Natural killer cell treated with Interleukin-12 subunit alpha and Interleukin-12 subunit beta and Interleukin-15 and Interleukin-18, amount 100 ng/mL, for 72 hours (primary cell): ENCODE results near the gene ACOT11. TPM values are rescaled to one million over a fixed set of nuclear protein-coding genes. Genes with fewer than 3 reads are reported as not detected.

Experiments used
- ATAC-seq, 2 donors: fragments of 150-1000 bp; cut with Tn5 transposase in 1 of 2; sonication (Bioruptor Pico), chemical (Tn5 transposase) in 1 of 2; 2 replicates each; pipeline ENCODE4 v1.10.0; 2021
- DNase-seq: peaks from one replicate; pipeline ENCODE4 v3.0.0; 2022; ENCODE audit warnings: low spot score
- H3K27ac Mint-ChIP-seq, 2 donors: 1 replicate in 1 of 2; 2 replicates in 1 of 2; pipeline ENCODE4 v1.8.0; 2022; ENCODE audit warnings: mixed read lengths in 2 of 2, mild to moderate bottlenecking in 1 of 2, moderate library complexity in 1 of 2
- H3K27me3 Mint-ChIP-seq, 2 donors: 1 replicate in 1 of 2; 2 replicates in 1 of 2; pipeline ENCODE4 v1.8.0; 2022; ENCODE audit warnings: mixed read lengths in 2 of 2
- H3K36me3 Mint-ChIP-seq: one replicate; pipeline ENCODE4 v1.8.0; 2022; ENCODE audit warnings: mixed read lengths
- H3K4me1 Mint-ChIP-seq, 2 donors: 1 replicate in 1 of 2; 2 replicates in 1 of 2; pipeline ENCODE4 v1.8.0; 2022; ENCODE audit warnings: low read depth in 2 of 2, mixed read lengths in 2 of 2, mild to moderate bottlenecking in 1 of 2
- H3K4me3 Mint-ChIP-seq: one replicate; pipeline ENCODE4 v1.8.0; 2022; ENCODE audit warnings: mixed read lengths
- H3K9me3 Mint-ChIP-seq: 2 replicates; pipeline ENCODE4 v1.8.0; 2022; ENCODE audit warnings: mixed read lengths
- total RNA-seq, 2 donors: library from RNA; stranded (reverse); gene quantifications; one replicate each; pipeline ENCODE4 v1.2.3, GENCODE V29; 2022

The ACOT11 gene
- total RNA-seq, 2 donors from 2014 or later = 0.33 to 0.52 TPM

- Mint-ChIP-seq H3K27ac (no peak overlapping the region), H3K36me3 (no peaks in the 10 kb centered on the region), H3K9me3 (no peaks in the 10 kb centered on the region), H3K4me1 (peaks cover under 1% of the 10 kb centered on the region in 2 donors), H3K27me3 (peaks cover 0 to 3% of the 10 kb centered on the region in 2 donors), H3K4me3 (no peak overlapping the region)
- no peak for ATAC-seq
- no peak for DNase-seq
Observed at GRCh38 chr1:54577612-54578011, 29.6 kb downstream of the ACOT11 start.

- DNase-seq (no peak), ATAC-seq (no peak)
- Mint-ChIP-seq H3K4me3 (no peak overlapping the region), H3K36me3 (no peaks in the 10 kb centered on the region), H3K27ac (no peak overlapping the region), H3K27me3 (peaks cover 0 to 3% of the 10 kb centered on the region in 2 donors), H3K4me1 (no peaks in the 10 kb centered on the region), H3K9me3 (no peaks in the 10 kb centered on the region)
Observed at GRCh38 chr1:54579337-54579781, 31.3 kb downstream of the ACOT11 start.

- no peak overlapping the region for H3K27ac Mint-ChIP-seq
Observed at GRCh38 chr1:54580856-54581550, 33.0 kb downstream of the ACOT11 start.

DNA sequence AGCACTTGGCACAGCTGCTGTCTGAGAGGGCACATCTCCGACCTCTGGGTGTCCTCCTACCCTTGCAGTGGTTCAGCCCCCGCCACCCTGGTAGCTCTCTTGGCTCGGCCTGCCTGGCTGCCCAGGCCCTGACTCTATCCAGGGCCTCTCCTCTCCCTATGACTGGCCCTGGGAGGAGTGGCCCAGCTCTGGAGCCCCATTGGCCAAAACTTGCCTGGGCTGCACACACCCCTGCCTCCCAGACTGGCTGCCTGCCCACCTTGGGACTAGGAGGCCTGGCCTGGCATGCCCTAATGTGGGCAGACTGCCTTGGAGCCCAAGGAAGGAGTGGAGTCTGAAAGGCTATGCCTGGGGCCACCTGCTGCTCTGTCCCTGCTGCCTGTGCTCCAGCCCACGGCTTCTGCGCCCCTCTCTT, 33.6 kb downstream of the ACOT11 start:
- Mint-ChIP-seq H3K36me3 (no peaks in the 10 kb centered on the region), H3K27me3 (no peaks in the 10 kb centered on the region), H3K4me3 (no peak overlapping the region), H3K4me1 (no peaks in the 10 kb centered on the region), H3K9me3 (no peaks in the 10 kb centered on the region), H3K27ac (no peak overlapping the region)
- ATAC-seq = peak in 1 of 2 donors; percentile 19
- no peak for DNase-seq

More at GRCh38 chr1:54580856-54581550, 33.0 kb downstream of the ACOT11 start:
- DNase-seq (no peak), ATAC-seq (peak in 1 of 2 donors; percentile 7)
- Mint-ChIP-seq H3K9me3 (no peaks in the 10 kb centered on the region), H3K27me3 (no peaks in the 10 kb centered on the region), H3K4me3 (no peak overlapping the region), H3K36me3 (no peaks in the 10 kb centered on the region), H3K4me1 (no peaks in the 10 kb centered on the region)

DNA sequence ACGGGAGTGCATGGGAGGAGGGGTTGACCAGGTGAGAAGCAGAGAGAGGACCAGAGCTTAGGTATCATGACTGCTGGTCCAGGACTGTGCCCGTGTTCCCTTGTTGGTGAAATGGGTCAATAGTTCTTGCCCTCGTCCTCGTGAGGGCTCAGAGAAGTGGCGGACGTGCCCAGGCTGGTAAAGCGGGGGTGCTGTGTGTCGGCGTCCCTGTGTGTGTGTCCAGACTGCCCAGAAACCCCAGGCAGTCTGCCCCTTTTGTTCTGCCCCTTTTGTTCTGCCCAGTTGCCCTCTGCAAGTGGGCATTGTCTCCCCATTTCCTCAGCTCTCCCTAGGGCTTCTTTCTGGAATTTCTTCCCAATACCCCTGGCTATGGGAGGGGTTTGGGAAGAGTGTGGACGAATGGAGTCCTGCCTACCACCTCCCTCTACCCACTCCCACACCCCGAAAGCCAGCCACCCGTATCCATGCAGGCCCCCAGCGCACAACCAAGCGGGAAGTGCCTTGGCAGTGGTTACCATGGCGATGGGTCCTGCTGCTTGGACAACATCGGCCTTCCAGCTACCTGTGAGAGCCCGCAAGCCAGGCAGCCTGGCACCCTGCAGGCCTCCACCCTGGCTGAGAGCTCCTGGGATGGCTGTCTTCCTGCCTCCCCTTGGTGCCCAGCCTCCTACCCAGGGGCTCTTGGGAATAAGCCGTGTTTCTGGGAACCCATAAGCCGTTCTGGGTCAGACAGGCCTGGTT, 34.7 kb downstream of the ACOT11 start:
- no peak for ATAC-seq

GRCh38 chr1:54583307-54583686, 35.3 kb downstream of the ACOT11 start:
- Mint-ChIP-seq H3K36me3 (no peaks in the 10 kb centered on the region), H3K4me1 (peaks cover 0 to 1% of the 10 kb centered on the region in 2 donors), H3K9me3 (no peaks in the 10 kb centered on the region), H3K27me3 (no peaks in the 10 kb centered on the region), H3K27ac (no peak overlapping the region), H3K4me3 (no peak overlapping the region)
- DNase-seq (no peak), ATAC-seq (no peak)

More for the DNA sequence above, 34.7 kb downstream of the ACOT11 start:
- Mint-ChIP-seq H3K4me3 (no peak overlapping the region), H3K4me1 (no peaks in the 10 kb centered on the region), H3K36me3 (no peaks in the 10 kb centered on the region), H3K27ac (no peak overlapping the region), H3K9me3 (no peaks in the 10 kb centered on the region), H3K27me3 (no peaks in the 10 kb centered on the region)
- DNase-seq = no peak

DNA sequence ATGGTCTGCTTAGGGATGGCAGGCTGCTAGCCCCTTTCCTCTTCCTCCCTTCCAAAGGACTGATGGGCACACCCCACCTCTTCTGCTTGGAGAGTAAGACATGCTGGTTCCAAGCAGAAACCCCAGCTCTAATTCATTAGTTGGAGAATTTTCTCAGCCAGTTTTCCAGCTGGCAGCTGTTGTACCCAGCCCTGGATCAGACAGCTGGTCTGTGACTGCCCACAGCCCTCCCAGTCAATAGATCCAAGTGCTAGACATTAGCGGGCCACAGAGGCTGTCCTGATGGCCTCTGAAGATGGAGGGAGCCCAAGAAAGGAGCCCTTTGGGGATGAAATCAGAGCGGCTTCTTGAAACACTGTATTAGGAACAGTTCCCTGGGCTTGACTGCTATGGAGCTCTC, 35.8 kb downstream of the ACOT11 start:
- Mint-ChIP-seq H3K36me3 (no peaks in the 10 kb centered on the region), H3K9me3 (no peaks in the 10 kb centered on the region), H3K27me3 (no peaks in the 10 kb centered on the region), H3K4me3 (no peak overlapping the region), H3K4me1 (peaks cover 4 to 5% of the 10 kb centered on the region in 2 donors), H3K27ac (no peak overlapping the region)
- DNase-seq = no peak
- no peak for ATAC-seq

- no peak overlapping the region for H3K4me3 Mint-ChIP-seq
- DNase-seq = no peak
- H3K36me3 Mint-ChIP-seq = no peaks in the 10 kb centered on the region
- no peaks in the 10 kb centered on the region for H3K27me3 Mint-ChIP-seq
- H3K9me3 Mint-ChIP-seq = no peaks in the 10 kb centered on the region
- ATAC-seq = no peak
- peaks cover 4 to 5% of the 10 kb centered on the region in 2 donors for H3K4me1 Mint-ChIP-seq
- no peak overlapping the region for H3K27ac Mint-ChIP-seq
Observed at GRCh38 chr1:54584575-54584974, 36.5 kb downstream of the ACOT11 start.

DNA sequence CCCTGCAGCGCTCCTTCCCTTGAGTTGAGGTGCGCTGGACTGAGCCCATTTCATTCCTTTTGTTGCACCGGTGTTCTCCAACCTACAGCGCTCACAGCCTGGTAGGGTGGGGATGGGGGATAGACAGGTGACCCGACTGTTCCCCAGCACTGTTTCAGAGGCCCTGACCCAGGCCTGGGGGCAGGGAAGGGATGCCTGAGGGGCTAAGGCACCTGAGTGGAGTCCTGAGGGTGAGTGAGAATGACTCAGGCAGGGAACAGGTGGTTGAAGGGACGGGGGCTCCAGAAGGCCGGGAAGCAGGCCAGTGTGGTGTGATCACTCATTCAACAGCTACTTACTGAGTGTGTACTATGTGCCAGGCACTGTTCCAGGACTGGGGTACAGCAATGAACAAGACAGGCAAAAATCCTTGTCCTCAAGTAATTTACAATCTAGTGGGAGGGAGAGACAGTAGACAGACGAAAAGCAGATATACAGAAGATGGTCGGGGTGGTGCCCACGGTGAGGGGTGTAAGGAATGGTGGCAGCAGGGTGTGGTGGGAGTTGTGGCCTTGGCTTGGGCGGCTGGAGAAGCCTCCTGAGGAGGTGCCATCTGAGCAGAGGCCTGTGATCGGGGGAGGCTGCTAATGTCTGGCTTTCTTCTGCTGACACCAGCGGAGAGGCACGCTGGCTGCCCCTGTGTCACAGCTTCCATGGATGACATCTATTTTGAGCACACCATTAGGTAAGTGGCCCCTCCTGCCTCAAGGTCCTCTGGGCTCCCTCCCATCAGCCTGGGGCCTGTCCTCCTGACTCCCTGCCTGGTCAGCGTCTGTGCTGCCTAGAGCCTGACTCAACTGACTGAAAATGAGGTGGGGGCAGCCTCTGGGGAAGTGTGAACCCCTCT, 37.4 kb downstream of the ACOT11 start:
- no peaks in the 10 kb centered on the region for H3K27me3 Mint-ChIP-seq
- DNase-seq = no peak
- no peaks in the 10 kb centered on the region for H3K9me3 Mint-ChIP-seq
- no peaks in the 10 kb centered on the region for H3K36me3 Mint-ChIP-seq
- H3K4me1 Mint-ChIP-seq = peaks cover 4 to 5% of the 10 kb centered on the region in 2 donors
- ATAC-seq = no peak
- no peak overlapping the region for H3K27ac Mint-ChIP-seq
- no peak overlapping the region for H3K4me3 Mint-ChIP-seq

DNA sequence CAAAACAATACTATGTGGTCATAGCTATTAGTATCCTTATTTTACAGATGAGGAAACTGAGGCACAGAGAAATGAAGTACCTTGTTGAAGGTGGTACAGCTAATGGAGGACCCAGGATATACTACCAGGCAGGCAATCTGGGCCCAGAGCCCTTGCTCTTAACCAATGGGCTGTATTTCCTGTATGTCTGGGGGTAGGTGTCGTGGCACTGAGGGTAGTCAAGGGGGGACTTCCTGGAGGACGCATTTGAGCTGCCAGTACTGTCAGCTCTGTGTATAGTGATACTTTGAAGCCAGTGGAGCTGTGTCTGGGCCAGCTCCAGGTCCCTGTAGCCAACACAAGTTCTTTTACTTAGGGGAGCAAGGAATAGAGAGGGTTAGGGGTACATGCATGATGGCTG, 40.3 kb downstream of the ACOT11 start:
- Mint-ChIP-seq H3K4me1 (peaks cover 4 to 5% of the 10 kb centered on the region in 2 donors), H3K9me3 (no peaks in the 10 kb centered on the region), H3K27ac (no peak overlapping the region), H3K4me3 (no peak overlapping the region), H3K36me3 (no peaks in the 10 kb centered on the region), H3K27me3 (no peaks in the 10 kb centered on the region)
- ATAC-seq = no peak
- peak; percentile 12 for DNase-seq

DNA sequence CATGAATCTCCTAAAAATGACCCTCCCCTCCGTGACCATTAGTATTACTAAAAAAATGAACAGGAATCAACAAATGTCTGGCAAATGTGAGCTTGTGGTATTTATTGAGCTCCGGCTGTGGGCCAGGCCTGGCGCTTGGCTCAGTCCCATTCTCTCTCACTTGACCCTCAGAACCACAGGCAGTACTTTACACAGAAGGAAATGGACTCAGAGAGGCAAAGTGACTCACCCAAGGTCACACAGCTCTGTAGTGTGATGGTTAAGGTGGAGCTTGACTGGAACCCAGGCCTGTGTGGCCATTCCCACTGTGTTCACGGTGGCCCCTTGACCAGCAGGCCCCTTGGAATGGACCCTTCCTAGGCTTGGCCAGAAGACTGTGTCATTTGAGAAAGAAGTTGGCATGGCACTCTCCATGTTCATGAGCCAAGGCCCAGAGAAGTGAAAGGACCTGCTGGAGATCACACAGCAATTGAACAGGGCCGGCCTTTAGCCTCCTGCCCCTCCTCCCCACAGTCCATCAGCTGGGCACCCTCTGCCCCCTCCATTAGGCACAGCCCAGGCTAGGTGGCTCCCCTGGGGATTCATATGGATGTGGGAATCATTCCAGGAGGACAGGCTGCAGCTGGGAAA, 43.2 kb downstream of the ACOT11 start:
- DNase-seq (peak; percentile 34), ATAC-seq (peak in 1 of 2 donors; percentile 20)
- Mint-ChIP-seq H3K9me3 (no peaks in the 10 kb centered on the region), H3K27ac (no peak overlapping the region), H3K4me3 (no peak overlapping the region), H3K36me3 (no peaks in the 10 kb centered on the region), H3K4me1 (peaks cover 4 to 5% of the 10 kb centered on the region in 2 donors), H3K27me3 (no peaks in the 10 kb centered on the region)

DNA sequence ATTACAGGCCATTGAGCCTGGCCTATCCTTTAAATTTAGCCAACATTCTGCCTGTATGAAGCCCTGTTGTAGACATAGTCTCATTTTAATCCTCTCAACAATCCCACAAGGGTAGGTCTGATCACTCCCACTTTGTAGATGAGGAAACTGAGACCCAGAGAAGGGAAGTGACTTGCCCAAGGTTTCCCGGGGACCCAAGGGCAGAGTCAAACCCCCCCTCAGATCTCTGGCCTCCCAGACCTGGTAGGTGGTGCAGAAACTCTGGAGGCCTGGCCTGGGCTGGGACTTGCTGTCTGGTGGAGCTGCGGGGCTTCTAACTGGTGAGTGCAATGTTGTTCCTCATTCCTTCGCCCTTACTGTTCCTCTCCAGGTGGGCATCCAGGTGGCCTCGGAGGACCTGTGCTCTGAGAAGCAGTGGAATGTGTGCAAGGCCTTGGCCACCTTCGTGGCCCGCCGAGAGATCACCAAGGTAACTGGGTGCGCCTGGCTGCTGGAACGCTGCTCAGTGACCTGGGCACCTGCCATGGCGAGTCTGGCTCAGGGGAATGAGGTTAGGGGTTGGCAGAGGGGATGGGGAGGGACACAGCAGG, 45.6 kb downstream of the ACOT11 start:
- Mint-ChIP-seq H3K27ac (no peak overlapping the region), H3K27me3 (no peaks in the 10 kb centered on the region), H3K4me3 (no peak overlapping the region), H3K9me3 (no peaks in the 10 kb centered on the region), H3K4me1 (peaks cover under 1% of the 10 kb centered on the region in 2 donors), H3K36me3 (no peaks in the 10 kb centered on the region)
- DNase-seq (peak; percentile 51), ATAC-seq (no peak)

- Mint-ChIP-seq H3K4me3 (no peak overlapping the region), H3K27ac (no peak overlapping the region), H3K4me1 (no peaks in the 10 kb centered on the region), H3K9me3 (no peaks in the 10 kb centered on the region), H3K36me3 (no peaks in the 10 kb centered on the region), H3K27me3 (no peaks in the 10 kb centered on the region)
- DNase-seq = peak; percentile 50
- ATAC-seq = peak; percentile 22 to 34
Observed at GRCh38 chr1:54594463-54594862, 46.4 kb downstream of the ACOT11 start.
